ENCODE results near the gene PPTC7. TPM values are rescaled to one million over a fixed set of nuclear protein-coding genes. Genes with fewer than 3 reads are reported as not detected.

The PPTC7 gene
- total and polyA plus RNA-seq, 2 of the 8 experiments (the other 6 are each of a cell fraction or from before 2014, with no cell fraction given), result 8.1 to 15.9 TPM

- TF ChIP-seq CHD7 (IDR thresholded peaks at IDR 0.05; ENCODE audit: insufficient replicate concordance, low read length) (no peak), PHF8 (conservative IDR thresholded peaks at IDR 0.05; ENCODE audit: low read depth, low read length) (no peak), TBP (IDR thresholded peaks at IDR 0.05; ENCODE audit: low read depth, low read length) (no peak)
These were observed 25.8 kb downstream of the PPTC7 start (continued) for GRCh38 chr12:110557300-110557699.
